Astrocyte (in vitro differentiated cells and primary cell): ENCODE measurements around the gene KHK.

ENCODE experiments used
- EZH2 ChIP-seq: IDR thresholded peaks from 2 replicates; pipeline ENCODE4 v1.6.1; 2012; ENCODE audit warnings: mild to moderate bottlenecking, low read length, inconsistent platforms; ENCODE audit not compliant: insufficient read depth
- TF ChIP-seq, protein P1 (sequence below): IDR thresholded peaks from 2 replicates; pipeline ENCODE4 v1.5.1; 2011; ENCODE audit warnings: low read depth, mild to moderate bottlenecking, inconsistent platforms, low read length, moderate library complexity; ENCODE audit not compliant: insufficient read depth

DNA sequence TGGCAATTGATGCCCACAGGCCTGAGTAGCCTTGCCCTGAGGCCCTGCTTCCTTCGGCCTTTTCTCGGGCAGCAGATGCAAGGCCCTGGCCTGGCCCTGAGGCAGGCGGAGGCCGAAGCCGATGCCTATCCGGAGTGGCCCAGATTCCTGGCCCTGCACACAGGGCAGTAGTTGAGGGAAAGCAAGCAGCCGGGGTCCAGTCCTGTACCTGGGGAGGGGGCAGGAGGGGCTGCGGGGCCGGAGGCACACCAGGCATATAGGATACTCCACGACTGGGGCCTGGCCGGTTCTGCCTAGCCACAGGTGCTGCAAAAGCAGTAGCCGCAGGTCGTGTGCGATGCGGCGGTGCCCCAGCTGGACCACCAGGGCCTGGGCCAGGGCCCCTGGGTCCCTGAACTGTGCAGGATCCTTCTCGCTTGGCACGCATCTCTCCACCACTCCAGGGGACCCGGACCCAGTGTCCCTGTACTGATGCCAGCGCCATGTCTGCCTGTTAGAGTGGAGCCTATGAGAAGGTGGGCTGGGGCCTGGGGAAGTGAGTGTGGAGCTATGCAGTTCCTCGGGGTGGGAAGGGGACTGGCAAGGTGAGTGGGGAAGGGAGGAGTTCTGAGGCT lies 50.9 kb downstream of the KHK start:
- TF ChIP-seq, protein P1, sequence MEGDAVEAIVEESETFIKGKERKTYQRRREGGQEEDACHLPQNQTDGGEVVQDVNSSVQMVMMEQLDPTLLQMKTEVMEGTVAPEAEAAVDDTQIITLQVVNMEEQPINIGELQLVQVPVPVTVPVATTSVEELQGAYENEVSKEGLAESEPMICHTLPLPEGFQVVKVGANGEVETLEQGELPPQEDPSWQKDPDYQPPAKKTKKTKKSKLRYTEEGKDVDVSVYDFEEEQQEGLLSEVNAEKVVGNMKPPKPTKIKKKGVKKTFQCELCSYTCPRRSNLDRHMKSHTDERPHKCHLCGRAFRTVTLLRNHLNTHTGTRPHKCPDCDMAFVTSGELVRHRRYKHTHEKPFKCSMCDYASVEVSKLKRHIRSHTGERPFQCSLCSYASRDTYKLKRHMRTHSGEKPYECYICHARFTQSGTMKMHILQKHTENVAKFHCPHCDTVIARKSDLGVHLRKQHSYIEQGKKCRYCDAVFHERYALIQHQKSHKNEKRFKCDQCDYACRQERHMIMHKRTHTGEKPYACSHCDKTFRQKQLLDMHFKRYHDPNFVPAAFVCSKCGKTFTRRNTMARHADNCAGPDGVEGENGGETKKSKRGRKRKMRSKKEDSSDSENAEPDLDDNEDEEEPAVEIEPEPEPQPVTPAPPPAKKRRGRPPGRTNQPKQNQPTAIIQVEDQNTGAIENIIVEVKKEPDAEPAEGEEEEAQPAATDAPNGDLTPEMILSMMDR = no peak
- no peak for TF ChIP-seq EZH2
